GM18520 (cell line): Measurements from ENCODE around the gene ETNPPL.

ENCODE experiments used
- ATAC-seq: cut with Tn5 transposase; IDR thresholded peaks from one replicate; pipeline ENCODE4 v1.9.1; 2021; ENCODE audit not compliant: unreplicated experiment

Gene ETNPPL

DNA sequence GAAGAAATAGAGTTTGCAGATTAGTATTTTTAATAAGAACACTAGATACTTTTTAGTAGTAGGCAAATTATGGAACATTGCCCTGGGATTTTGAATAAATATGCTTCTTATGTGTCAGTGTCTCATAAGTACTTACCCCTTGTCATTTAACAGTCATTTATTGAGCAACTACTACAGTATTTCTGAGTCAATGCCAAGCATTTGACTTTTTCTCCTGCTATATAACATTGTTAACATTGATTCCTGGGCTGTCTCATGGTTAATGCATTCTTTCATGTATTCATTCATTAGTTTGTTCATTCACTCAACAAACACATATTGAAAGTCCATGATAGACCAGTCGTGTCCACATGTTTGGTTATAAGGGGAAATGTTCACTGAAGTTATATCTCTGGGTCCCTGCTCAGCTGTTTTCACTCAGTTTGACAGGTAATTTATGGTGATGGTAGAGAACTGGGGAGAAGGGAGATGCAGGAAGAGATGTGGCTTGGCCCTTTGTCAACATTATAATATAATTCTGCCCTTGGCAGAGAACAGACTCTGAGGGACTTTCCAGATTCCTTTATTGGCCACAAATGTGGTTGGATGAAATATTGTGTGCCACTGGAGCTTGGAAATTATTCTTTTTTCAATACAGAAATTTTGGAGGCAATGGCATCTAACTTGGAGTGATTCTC lies 62.6 kb downstream of the ETNPPL start:
- ATAC-seq, result no peak

DNA sequence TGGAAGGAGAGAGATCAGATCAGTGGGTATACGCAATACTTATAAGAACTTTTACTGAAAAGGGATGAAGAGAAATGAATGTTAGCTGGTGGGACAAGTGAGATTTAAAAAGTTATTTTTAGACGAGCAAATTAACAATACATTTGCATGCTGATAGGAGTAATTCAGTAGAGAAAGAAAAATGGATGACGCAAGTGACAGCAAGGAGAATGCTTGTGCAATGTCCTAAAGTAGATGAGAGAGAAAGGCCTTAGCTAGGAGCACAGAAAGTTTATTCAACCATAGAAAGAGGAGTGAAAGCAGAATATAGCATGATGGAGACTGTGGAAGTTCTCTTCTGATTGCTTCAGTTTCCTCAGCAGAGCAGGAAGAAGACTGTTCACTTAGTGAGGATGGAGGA lies 66.7 kb downstream of the ETNPPL start:
- ATAC-seq, result no peak

DNA sequence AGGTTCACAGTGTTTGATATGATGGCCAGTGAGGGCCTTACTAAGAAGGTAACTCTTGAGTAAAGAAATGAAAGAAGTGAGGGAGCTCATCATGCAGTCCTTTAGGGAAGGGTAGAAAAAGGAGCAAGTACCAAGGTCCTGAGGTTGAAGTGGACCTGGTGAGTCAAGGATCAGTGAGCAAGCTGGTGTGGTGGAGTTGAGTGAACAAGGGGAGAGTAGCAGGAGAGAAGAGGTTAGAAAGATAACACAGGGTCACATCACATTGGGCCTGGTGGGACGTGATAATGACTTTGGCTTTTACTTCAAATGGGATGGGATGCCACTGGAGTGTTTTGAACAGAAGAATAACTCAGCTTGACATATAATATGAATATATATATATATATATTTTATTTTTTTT lies 67.8 kb downstream of the ETNPPL start:
- no peak for ATAC-seq

DNA sequence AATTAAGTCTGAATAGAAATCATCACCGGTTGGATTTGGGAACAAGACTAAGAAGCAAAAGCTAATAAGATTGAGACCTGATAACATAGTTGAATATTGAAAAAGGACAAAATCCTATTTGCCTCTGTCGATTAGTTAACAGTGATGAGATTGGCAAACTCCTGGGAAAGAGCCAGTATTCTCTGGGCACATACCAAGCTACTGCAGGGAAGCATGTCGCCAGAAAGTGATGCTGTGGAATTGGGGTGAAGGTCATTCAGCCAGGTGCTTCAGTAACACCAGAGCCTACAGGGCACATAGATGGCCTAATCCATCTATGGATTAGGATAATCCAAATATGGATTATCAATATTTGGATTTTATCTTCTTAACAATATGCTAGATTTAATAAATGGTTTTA lies 68.4 kb downstream of the ETNPPL start:
- ATAC-seq, result no peak

DNA sequence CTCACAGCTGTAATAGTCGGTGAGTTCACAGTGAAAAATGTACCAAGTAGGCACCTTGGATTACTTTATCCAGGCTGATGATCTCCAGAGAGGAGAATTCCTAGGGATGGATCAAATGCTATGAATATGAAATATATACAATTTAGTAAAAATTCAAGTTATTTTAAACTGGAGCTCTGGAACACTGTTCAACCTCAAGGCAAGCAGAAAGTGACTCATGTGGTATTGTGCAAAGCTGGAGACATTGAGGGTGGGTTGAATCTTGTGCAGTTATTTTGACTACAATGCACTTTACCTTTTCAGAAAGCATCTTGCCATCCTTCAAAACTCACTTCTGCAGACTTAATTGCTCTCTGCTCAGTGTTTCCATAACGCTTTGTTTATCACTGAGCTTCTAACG lies 69.0 kb downstream of the ETNPPL start:
- ATAC-seq, result no peak

DNA sequence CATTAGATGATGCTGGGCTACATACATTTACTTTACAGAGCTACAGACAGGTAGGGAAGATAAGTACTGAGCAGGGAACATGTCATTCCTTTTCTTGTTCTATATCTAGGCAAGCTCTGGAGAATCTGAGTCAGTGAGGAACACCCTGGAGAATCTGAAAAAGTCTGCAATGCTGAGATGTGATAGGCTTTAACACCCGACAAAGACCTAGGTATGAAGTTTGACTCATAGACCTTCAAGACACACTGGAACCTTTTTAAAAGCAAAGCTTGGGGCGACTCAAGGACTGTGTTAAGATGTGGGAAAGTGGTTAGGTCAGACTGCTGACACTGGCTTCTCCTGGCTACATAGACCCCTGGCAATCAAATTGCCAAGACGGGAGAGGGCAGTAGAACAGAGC lies 69.6 kb downstream of the ETNPPL start:
- ATAC-seq, result no peak
